ENCODE data around the gene KRT79. TPM values are rescaled to one million over a fixed set of nuclear protein-coding genes. Genes with fewer than 3 reads are reported as not detected.
"Not testable (repeated sequence)": the region's sequence is repeated elsewhere in the genome, so short reads cannot be mapped to it uniquely, and the experiment has no call there.

Gene KRT79
- total RNA-seq, 8 experiments from 2014 or later: 0.32 to 0.90 TPM; not detected in 6

DNA sequence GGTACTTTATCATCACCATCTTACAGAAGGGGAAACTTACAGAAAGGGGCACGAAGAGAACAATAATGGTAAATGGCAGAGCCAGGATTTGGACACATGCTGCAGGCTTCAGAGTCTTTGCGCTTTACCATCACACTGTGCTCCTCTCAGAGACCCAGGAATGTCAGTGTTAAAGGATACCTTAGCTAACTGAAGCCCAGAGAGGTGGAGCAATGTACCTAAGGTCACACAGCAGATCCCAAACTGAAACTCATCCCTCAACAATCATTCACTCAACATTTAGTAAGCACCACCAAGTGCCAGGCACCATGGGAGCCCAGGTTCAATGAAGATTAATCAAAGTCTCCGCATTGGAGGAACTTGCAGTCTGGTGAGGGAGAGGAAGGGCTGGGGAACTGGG lies 22.7 kb upstream of the KRT79 start:
- no peak for ATAC-seq (replicated peaks in 6 of 8)
- WGBS, 10 experiments: 17 to 91% (median 77%) methylated on average over 1 to 3 of the region's 3 CpGs; no CpG with 5 or more reads in 4 of the 10 experiments
- Histone ChIP-seq H3K27ac (no peak overlapping the region), H3K4me3 (no peak overlapping the region), H3K4me1 (replicated peaks in 1 of 2) (no peaks in the 10 kb centered on the region)
- in situ Hi-C loops (cut with MboI; ENCODE audit: low pct_unique_long_range_greater_than_20kb in 2 of 9, low sequenced_read_pairs in 9 of 9, unreplicated experiment in 9 of 9): loop anchor here in 2 of 9 experiments (25.0 kb wide), 2 partner anchors 194 to 269 kb away; partner anchors contain the start of gene KRT2 (in 1 of the 2)

- not testable (repeated sequence) for H3K4me3 ChIP-seq; ATAC-seq (replicated peaks in 6 of 8); H3K4me1 ChIP-seq (replicated peaks in 1 of 2); H3K27ac ChIP-seq
- 50 to 100% (median 86%) methylated on average over 1 of the region's 2 CpGs; no CpG with 5 or more reads in 7 of the 10 experiments for WGBS, 10 experiments
- in situ Hi-C loops (cut with MboI; ENCODE audit: low pct_unique_long_range_greater_than_20kb in 2 of 9, low sequenced_read_pairs in 9 of 9, unreplicated experiment in 9 of 9): loop anchor here in 2 of 9 experiments (25.0 kb wide), 2 partner anchors 194 to 269 kb away; partner anchors contain the start of gene KRT2 (in 1 of the 2)
These were observed 22.0 kb upstream of the KRT79 start for GRCh38 chr12:52856077-52856476.

GRCh38 chr12:52851787-52852186 lies 17.7 kb upstream of the KRT79 start:
- H3K4me1 ChIP-seq (replicated peaks in 1 of 2): no peaks in the 10 kb centered on the region
- no peak overlapping the region for H3K4me3 ChIP-seq
- H3K27ac ChIP-seq: no peak overlapping the region
- in situ Hi-C loops (cut with MboI; ENCODE audit: low pct_unique_long_range_greater_than_20kb in 2 of 9, low sequenced_read_pairs in 9 of 9, unreplicated experiment in 9 of 9): loop anchor here in 2 of 9 experiments (25.0 kb wide), 2 partner anchors 189 to 264 kb away; partner anchors contain the start of gene KRT2 (in 1 of the 2)
- no peak for ATAC-seq (replicated peaks in 6 of 8)

DNA sequence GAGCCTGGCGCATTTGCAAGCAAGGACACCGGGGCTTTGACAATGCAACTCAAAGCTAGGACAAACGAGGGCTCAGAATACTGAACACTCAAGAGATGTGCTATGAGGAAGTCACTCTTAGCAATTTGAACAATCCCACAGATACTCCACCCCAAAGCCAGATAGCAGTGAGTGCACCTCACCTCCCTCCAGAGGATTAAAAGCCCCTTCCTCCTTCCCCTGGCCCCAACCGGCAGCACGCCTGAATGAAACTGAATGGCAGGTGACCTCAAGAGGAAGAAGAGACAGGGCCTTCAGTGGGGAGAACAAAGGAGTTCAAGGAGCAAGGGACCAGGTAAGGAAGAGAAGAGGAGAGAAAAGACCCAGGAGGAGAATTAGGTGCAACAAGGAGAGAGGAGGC lies 16.6 kb upstream of the KRT79 start:
- Histone ChIP-seq H3K4me1 (replicated peaks in 1 of 2) (no peaks in the 10 kb centered on the region), H3K27ac (no peak overlapping the region), H3K4me3 (no peak overlapping the region)
- ATAC-seq (replicated peaks in 6 of 8): no peak
- WGBS, 10 experiments: 29 to 100% (median 80%) methylated on average over 1 to 3 of the region's 5 CpGs; no CpG with 5 or more reads in 5 of the 10 experiments
- in situ Hi-C loops (cut with MboI; ENCODE audit: low pct_unique_long_range_greater_than_20kb in 2 of 9, low sequenced_read_pairs in 9 of 9, unreplicated experiment in 9 of 9): loop anchor here in 2 of 9 experiments (25.0 kb wide), 2 partner anchors 188 to 263 kb away; partner anchors contain the start of gene KRT2 (in 1 of the 2)

- Histone ChIP-seq H3K4me1 (replicated peaks in 1 of 2) (no peaks in the 10 kb centered on the region), H3K27ac (no peak overlapping the region), H3K4me3 (no peak overlapping the region)
- WGBS, 10 experiments: 17 to 88% (median 43%) methylated on average over 1 to 4 of the region's 6 CpGs; no CpG with 5 or more reads in 6 of the 10 experiments
- ATAC-seq (replicated peaks in 6 of 8): peak in 1 of 8 experiments; percentile 19
- in situ Hi-C loops (cut with MboI; ENCODE audit: low pct_unique_long_range_greater_than_20kb in 2 of 9, low sequenced_read_pairs in 9 of 9, unreplicated experiment in 9 of 9): no loop called here
These were observed 15.4 kb upstream of the KRT79 start for GRCh38 chr12:52849511-52849910.

DNA sequence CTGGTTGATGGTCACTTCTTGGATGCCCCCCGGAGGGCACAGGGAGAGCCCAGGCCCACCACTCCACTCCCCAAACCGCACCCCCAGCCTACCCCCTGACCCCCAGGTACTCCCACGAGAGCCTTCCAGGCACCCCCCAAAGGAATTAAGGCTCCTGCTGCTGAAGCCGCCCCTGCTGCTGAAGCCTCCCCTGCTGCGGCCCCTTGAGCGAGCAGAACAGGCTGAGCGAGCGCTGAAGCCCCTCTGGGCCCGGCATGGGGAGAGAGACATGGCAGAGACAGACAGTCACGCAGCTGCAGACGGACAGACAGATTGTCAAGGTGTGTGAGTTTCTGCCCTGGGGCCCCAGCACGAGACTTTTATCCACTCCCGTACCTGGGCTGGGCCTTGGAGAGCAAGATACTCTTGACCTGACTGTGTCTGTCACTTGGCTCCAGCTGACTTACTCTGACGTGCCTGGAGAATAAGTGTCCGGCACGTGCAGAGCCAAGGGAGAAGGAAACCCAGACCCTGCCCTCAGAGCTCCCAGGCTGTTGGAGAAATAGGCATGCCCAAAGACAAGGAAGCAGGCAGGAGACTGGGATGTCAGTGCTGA lies 14.6 kb upstream of the KRT79 start, which contains the start of gene KRT78:
Gene KRT78, minus strand, starts transcription at position 334 of the 595 bp plus-strand sequence. Its CDS starts 64 bp downstream, at position 270.
- WGBS, 10 experiments: 10 to 85% (median 55%) methylated on average over 1 to 8 of the region's 16 CpGs; no CpG with 5 or more reads in 4 of the 10 experiments
- Histone ChIP-seq H3K4me3 (no peak within 1 kb of the TSS), H3K27ac (no peak within 1 kb of the TSS), H3K4me1 (replicated peaks in 1 of 2) (no peaks in the 10 kb centered on the region)
- in situ Hi-C loops (cut with MboI; ENCODE audit: low pct_unique_long_range_greater_than_20kb in 2 of 9, low sequenced_read_pairs in 9 of 9, unreplicated experiment in 9 of 9): no loop called here
- no peak for ATAC-seq (replicated peaks in 6 of 8)

GRCh38 chr12:52847335-52848102 lies 13.4 kb upstream of the KRT79 start:
- H3K4me1 ChIP-seq (replicated peaks in 1 of 2): no peaks in the 10 kb centered on the region
- peak in 1 of 8 experiments; percentile 39 for ATAC-seq (replicated peaks in 6 of 8)
- in situ Hi-C loops (cut with MboI; ENCODE audit: low pct_unique_long_range_greater_than_20kb in 2 of 9, low sequenced_read_pairs in 9 of 9, unreplicated experiment in 9 of 9): no loop called here
- H3K4me3 ChIP-seq: no peak overlapping the region
- no peak overlapping the region for H3K27ac ChIP-seq
- 38 to 83% (median 61%) methylated on average over 1 to 7 of the region's 12 CpGs; no CpG with 5 or more reads in 5 of the 10 experiments for WGBS, 10 experiments

- H3K27ac ChIP-seq: no peak overlapping the region
- in situ Hi-C loops (cut with MboI; ENCODE audit: low pct_unique_long_range_greater_than_20kb in 2 of 9, low sequenced_read_pairs in 9 of 9, unreplicated experiment in 9 of 9): no loop called here
- H3K4me1 ChIP-seq (replicated peaks in 1 of 2): no peaks in the 10 kb centered on the region
- WGBS, 10 experiments: 0 to 100% (median 67%) methylated on average over 1 to 4 of the region's 8 CpGs; no CpG with 5 or more reads in 3 of the 10 experiments
- H3K4me3 ChIP-seq: no peak overlapping the region
- ATAC-seq (replicated peaks in 6 of 8): no peak
These were observed 12.4 kb upstream of the KRT79 start for GRCh38 chr12:52846356-52846970.

DNA sequence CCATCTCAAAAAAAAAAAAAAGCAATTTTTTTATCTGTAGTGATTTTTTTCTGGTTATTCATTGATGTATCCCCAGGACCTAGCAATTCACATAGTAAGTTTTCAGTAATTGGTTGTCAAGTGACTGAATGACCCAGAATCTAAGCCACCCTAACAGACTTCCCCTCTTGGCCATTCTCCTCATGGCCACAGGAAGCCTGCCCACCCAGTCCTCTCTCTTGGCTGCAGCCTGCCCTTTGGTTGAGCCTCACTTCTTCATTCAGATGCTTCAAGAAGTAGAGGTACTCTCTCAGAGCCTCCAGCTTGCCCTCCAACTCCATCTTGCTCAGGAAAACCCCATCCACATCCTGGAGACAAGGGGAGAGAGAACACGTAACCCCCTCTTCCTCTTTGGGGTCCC lies 11.8 kb upstream of the KRT79 start:
- Histone ChIP-seq H3K4me3 (no peak overlapping the region), H3K27ac (no peak overlapping the region), H3K4me1 (replicated peaks in 1 of 2) (no peaks in the 10 kb centered on the region)
- in situ Hi-C loops (cut with MboI; ENCODE audit: low pct_unique_long_range_greater_than_20kb in 2 of 9, low sequenced_read_pairs in 9 of 9, unreplicated experiment in 9 of 9): no loop called here
- WGBS, 10 experiments: 67 to 100% (median 80%) methylated on average over 1 of the region's 1 CpG; no CpG with 5 or more reads in 7 of the 10 experiments
- no peak for ATAC-seq (replicated peaks in 6 of 8)

DNA sequence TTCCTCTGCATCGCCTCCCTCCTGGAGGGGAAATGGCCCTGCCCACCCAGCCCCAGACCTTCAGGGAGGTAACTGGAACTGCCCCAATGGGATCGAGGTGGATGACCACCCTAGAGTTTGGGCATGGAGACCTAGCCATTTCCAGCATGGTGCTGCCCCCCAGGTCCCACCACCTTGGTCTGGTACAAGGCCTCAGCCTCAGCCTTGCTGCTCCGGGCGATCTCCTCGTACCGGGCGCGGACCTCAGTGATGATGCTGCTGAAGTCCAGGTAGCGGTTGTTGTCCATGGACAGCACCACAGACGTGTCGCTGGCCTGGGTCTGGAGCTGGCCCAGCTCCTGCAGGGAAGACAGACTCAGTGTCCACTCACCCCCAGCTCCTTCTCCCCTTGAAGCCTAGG lies 10.3 kb upstream of the KRT79 start:
- 55 to 80% methylated on average over 1 to 2 of the region's 11 CpGs; no CpG with 5 or more reads in 8 of the 10 experiments for WGBS, 10 experiments
- Histone ChIP-seq H3K4me3 (no peak overlapping the region), H3K27ac (no peak overlapping the region), H3K4me1 (replicated peaks in 1 of 2) (no peaks in the 10 kb centered on the region)
- in situ Hi-C loops (cut with MboI; ENCODE audit: low pct_unique_long_range_greater_than_20kb in 2 of 9, low sequenced_read_pairs in 9 of 9, unreplicated experiment in 9 of 9): no loop called here
- ATAC-seq (replicated peaks in 6 of 8): no peak

DNA sequence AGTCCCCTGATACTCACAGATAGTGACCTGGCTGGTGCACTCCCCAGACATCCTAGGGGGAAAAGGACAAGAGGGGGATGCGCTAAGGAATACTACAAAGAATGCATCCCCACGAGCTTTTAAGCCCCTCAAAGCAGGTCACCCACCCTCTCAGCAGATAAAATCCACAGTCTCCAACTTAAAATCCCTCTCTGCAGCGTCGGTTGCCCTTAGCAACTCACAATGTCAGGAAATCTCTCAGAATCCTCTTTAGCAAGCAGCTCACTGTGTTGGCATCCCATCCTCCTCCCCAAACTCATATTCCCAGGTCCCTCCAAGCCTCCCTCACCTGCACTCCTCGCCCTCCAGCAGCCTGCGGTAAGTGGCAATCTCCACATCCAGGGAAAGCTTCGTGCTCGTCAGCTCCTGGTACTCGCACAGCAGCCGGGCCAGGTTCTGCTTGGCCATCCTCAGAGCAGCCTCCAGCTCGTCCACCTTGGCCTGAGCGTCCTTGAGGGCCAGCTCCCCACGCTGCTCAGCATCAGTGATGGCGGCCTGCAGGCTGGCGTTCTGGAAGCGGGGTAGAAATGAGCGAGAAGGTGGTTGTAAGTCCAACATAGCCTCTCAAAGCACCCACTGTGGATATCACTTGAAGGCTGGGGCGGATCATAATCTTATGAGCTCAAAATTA lies 5.5 kb upstream of the KRT79 start:
- no peak for ATAC-seq (replicated peaks in 6 of 8)
- WGBS, 10 experiments: 10 to 97% (median 67%) methylated on average over 1 to 14 of the region's 18 CpGs; no CpG with 5 or more reads in 3 of the 10 experiments
- Histone ChIP-seq H3K4me1 (replicated peaks in 1 of 2) (peaks cover 0 to 5% of the 10 kb centered on the region in 2 donors), H3K4me3 (no peak overlapping the region), H3K27ac (no peak overlapping the region)
- in situ Hi-C loops (cut with MboI; ENCODE audit: low pct_unique_long_range_greater_than_20kb in 2 of 9, low sequenced_read_pairs in 9 of 9, unreplicated experiment in 9 of 9): no loop called here

DNA sequence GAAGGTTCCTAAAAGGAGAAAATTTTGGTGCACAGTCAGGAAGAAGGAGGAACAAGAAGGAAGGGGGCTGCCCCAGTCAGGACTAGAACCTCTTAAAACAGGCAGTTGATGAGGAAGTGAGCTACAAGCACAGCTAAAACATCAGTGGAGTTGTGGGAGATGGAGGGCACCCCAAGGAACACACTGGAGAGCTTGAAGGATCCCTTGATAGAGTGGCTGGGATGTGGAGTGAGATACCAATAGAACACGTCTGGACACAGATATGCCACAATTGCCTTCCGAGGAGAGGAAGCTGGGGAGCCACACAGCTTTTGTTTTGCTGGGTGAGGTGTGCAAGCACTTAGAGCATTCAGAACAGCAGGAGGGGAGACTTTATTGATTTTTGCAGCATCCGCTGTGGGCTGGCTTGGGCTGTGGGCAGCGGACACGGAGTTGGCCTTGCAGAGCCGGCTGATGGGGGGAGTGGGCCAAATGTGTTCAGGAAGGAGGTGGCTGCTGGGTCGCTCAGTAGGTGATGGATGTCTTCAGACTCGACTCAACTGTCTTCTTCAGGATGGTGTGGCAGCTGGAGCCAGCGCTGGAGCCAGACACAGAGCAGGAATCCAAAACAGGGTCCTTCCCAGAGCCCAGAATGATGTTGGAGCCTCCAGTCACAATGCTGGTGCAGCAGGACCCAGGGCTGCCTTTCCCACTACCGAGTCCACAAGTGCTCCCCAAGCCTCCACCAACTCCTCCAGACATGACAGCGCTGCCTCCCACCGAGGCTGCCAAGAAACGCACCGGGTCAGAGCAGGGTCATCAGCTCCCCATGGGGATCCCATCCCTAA lies 4.7 kb upstream of the KRT79 start:
- in situ Hi-C loops (cut with MboI; ENCODE audit: low pct_unique_long_range_greater_than_20kb in 2 of 9, low sequenced_read_pairs in 9 of 9, unreplicated experiment in 9 of 9): no loop called here
- no peak for ATAC-seq (replicated peaks in 6 of 8)
- WGBS, 10 experiments: 32 to 60% (median 52%) methylated on average over 1 to 10 of the region's 14 CpGs; no CpG with 5 or more reads in 3 of the 10 experiments
- Histone ChIP-seq H3K4me3 (no peak overlapping the region), H3K27ac (no peak overlapping the region), H3K4me1 (replicated peaks in 1 of 2) (peaks cover 0 to 5% of the 10 kb centered on the region in 2 donors)

Data from motor neuron (in vitro differentiated cells).